Measurements from ENCODE around the gene SMARCC2. TPM values are rescaled to one million over a fixed set of nuclear protein-coding genes. Genes with fewer than 3 reads are reported as not detected.

SMARCC2 gene
- 45.4 and 50.1 TPM in 2 replicates for total RNA-seq

DNA sequence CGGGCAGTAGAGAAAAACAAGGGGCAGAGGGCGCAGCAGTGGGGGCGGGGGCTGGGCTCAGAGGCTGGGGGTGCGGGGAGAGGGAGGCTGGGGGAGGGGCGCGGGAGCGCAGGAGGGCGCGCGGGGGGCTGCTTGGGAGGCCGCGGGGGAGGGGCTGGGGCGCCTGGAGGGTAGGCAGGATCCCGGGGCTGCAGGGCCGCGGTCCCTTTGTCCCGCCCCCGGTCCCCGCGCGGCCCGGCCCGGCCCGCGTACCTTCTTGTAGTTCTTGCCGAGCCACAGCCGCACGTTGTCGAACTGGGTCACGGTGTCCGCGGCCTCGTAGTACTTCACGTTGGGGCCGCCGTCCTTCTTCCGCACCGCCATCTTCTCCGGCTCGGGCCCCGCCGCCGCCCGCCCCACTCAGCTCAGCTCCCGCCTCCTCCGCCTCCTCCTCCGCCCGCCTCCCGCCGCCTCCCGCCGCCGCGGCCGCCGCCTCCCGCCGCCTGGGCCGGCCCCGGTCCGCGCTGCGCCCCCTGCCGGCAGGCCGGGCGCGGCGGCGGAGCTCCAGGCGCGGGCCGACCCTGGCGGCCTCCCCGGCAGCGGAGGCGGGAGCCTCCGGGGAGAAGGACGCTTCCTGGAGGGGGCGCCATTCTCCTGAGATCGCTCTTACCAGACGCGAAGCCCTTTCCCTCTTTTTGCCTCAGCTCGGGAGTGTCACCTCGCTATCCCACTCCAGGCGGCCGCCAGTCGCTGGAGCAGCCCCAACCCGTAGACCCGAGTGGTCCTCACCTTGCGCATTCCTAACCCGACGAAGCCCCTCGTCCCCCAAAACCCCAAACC is at the start of gene SMARCC2:
Gene SMARCC2 (minus strand): TSS at position 385 of the 819 bp plus-strand sequence. CDS start 22 bp downstream, at position 363.

GRCh38 chr12:56229916-56230431 is 40.7 kb upstream of the SMARCC2 start, which contains the start of gene SLC39A5:
Gene SLC39A5, plus strand, starts transcription at chr12:56230051. Its CDS starts 1,224 bp downstream, at chr12:56231275.

GRCh38 chr12:56224102-56224701 is 34.9 kb upstream of the SMARCC2 start, which contains the start of gene NABP2:
Gene NABP2, plus strand, starts transcription at chr12:56224342. Its CDS starts 515 bp downstream, at chr12:56224857.

GRCh38 chr12:56221757-56222530 is 32.7 kb upstream of the SMARCC2 start, which contains the start of gene RNF41:
Gene RNF41, minus strand, starts transcription at chr12:56221922. Its CDS starts 7,875 bp downstream, at chr12:56214047.

DNA sequence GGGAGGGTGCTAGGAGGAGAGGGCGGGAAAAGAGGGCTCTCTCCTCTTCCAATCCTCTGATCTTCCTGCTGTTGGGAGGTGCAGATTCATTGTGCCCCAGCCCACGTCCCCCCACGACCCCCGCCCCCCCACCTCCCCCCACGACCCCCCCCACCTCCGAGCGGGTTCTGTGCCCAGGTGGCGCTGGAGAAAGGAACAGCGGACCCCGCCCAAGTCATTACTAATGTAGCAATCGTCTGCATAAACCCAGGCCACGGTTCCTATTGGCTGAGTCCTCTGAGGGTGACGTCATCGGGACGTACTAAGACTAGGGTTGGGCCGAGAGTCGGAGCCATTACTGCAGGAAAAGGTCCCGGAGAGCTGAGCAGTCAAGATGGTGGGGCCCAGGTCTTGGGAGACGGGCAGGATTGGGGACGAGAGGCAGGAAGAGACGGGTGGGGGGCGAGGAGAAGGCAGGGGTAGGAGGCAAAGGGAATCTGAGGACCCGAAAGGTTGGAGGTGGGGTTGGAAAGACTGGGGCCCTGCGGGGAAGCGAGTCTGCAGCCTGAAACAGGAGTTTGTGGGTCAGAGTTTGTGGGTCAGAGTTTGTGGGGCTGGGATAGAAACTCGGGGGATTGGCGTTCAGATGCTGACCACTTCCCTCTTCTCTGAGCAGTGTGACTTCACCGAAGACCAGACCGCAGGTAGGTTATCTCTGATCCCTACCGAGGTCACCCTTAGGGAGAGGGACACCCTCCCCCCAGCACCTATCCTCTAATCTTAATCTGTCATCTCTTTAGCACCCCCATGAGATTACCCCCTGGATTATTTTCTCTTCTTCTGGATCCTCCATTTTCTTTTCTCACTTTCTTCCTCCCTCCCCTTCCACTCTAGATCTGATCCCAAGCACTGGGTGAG is 31.0 kb downstream of the SMARCC2 start, which contains the start of gene MYL6:
Gene MYL6 (plus strand): TSS at position 331 of the 897 bp plus-strand sequence. CDS start 43 bp downstream, at position 374.

DNA sequence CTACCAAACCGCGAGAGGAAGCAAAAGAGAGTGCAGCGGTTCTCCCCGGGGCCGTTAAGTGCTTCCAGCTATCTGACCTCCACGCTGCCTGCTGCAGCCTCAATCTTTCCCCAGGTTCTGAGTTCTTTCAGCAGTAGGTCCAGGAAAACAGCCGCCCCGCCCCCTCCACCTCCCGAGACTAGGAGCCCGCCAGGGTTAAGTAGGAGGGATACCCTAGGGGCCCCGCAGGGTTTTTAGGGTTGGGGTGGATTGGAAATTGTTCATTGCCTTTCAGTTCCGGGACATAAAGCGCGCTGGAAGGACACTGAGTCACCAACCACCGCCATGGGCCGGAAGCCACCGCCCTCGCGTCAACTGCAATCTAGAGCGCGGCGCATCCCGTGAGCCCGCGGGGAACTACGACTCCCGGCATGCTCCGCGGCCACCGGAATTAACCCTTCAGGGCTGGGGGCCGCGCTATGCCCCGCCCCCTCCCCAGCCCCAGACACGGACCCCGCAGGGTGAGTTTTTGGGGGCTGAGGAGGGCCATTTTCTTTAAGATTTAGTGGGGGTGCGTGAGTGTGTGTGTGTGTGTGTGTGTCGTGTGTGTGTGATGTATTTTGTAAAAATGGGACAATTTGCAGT is 37.0 kb downstream of the SMARCC2 start, which contains the start of gene MYL6B:
Gene MYL6B (plus strand): TSS at position 456 of the 624 bp plus-strand sequence. CDS start 1,332 bp downstream, outside the sequence.

DNA sequence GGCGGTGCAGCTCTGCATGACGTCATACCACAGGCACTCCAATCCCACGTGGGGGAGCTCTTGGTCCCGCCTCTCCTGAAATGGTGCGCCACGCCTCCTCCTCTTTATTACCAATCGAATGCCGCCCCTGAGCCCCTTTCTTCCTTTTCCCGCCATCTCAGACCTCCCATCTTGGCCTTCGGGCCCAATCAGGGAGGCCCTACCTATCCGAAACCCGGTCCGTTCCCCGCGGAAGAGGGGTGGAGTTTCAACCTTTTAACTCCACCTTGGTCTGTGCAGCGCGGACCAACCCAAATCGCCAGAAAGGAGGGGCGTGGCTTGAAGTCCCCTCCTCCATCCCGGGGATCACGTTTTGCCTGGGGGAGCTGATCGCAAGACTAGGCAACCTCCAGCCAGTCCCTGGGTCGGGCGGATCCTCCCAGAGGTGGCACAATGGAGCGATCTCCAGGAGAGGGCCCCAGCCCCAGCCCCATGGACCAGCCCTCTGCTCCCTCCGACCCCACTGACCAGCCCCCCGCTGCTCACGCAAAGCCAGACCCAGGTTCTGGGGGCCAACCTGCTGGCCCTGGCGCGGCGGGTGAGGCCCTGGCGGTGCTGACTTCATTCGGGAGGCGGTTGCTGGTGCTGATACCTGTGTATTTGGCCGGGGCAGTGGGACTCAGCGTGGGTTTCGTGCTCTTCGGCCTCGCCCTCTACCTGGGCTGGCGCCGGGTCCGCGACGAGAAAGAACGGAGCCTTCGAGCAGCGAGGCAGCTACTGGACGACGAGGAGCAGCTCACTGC is 61.2 kb downstream of the SMARCC2 start, which contains the start of gene ESYT1:
Gene ESYT1 (plus strand): TSS at position 380 of the 782 bp plus-strand sequence. CDS start 53 bp downstream, at position 433.

GRCh38 chr12:56117778-56118687 is 71.2 kb downstream of the SMARCC2 start, which contains the start of gene ZC3H10:
Gene ZC3H10, plus strand, starts transcription at chr12:56118266. Its CDS starts 2,297 bp downstream, at chr12:56120563.

DNA sequence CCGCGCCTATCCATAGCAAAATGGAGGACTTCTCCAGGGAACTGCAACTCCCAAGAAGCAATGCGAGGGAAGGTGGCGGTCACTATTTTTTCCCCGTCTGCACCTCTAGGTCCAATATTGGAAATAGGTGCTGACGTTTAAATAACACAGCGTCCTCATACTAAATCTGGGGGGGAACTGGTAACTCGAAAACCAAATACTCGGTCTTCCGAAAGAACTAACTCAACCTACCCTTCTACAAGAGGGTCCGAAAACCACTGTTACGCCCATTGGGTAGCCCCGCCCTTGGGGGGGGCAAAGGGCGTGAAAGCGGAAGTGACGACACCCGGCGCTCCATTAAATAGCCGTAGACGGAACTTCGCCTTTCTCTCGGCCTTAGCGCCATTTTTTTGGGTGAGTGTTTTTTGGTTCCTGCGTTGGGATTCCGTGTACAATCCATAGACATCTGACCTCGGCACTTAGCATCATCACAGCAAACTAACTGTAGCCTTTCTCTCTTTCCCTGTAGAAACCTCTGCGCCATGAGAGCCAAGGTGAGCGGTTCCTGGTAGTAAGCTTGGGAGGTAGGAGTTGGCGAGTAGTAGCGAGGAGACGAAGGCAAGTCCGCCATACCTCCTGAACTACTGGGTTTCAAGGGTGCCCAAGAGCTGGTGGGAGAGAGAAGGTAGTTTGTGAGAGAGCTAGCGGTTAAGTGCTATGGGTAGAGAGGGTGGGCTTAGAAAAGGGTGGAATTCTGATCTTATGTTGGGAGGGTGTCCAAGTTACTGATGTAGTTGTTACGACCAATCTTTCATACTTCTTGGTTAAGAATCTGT is 72.8 kb downstream of the SMARCC2 start, which contains the start of gene RPL41:
Gene RPL41 (plus strand): TSS at position 367 of the 815 bp plus-strand sequence.

Other genes with a start within 250 kb of the SMARCC2 start
- 0.72 and 0.88 TPM in 2 replicates for gene PMEL, start 223.4 kb downstream of the SMARCC2 start, total RNA-seq
- 7.2 and 73.4 TPM in 2 replicates for gene CDK2, start 222.7 kb downstream of the SMARCC2 start, total RNA-seq
- 77.3 and 104 TPM in 2 replicates for gene RAB5B, start 215.4 kb downstream of the SMARCC2 start, total RNA-seq
- 5.9 and 17.3 TPM in 2 replicates for gene SUOX, start 192.2 kb downstream of the SMARCC2 start, total RNA-seq
- 2.8 and 4.9 TPM in 2 replicates for gene IKZF4, start 168.4 kb downstream of the SMARCC2 start, total RNA-seq
- 329 and 597 TPM in 2 replicates for gene RPS26, start 147.6 kb downstream of the SMARCC2 start, total RNA-seq
- gene ERBB3, start 109.3 kb downstream of the SMARCC2 start, total RNA-seq: under 0.01 and 0.22 TPM in 2 replicates
- gene PA2G4, start 84.9 kb downstream of the SMARCC2 start, total RNA-seq: 136 and 194 TPM in 2 replicates
- 918 and 4,761 TPM in 2 replicates for gene RPL41, start 72.8 kb downstream of the SMARCC2 start, total RNA-seq
- gene ZC3H10, start 71.2 kb downstream of the SMARCC2 start, total RNA-seq: 5.0 and 7.4 TPM in 2 replicates
- 334 and 363 TPM in 2 replicates for gene ESYT1, start 61.2 kb downstream of the SMARCC2 start, total RNA-seq
- gene MYL6B, start 36.9 kb downstream of the SMARCC2 start, total RNA-seq: 39.5 and 81.2 TPM in 2 replicates
- gene MYL6, start 31.1 kb downstream of the SMARCC2 start, total RNA-seq: 1,095 and 1,312 TPM in 2 replicates
- 104 and 236 TPM in 2 replicates for gene RNF41, start 32.4 kb upstream of the SMARCC2 start, total RNA-seq
- gene NABP2, start 34.9 kb upstream of the SMARCC2 start, total RNA-seq: 26.3 and 42.1 TPM in 2 replicates
- gene SLC39A5, start 40.6 kb upstream of the SMARCC2 start, total RNA-seq: not detected in 2 replicates
- gene ANKRD52, start 68.9 kb upstream of the SMARCC2 start, total RNA-seq: 21.2 and 39.4 TPM in 2 replicates
- 10.3 and 14.9 TPM in 2 replicates for gene COQ10A, start 77.5 kb upstream of the SMARCC2 start, total RNA-seq
- gene CS, start 110.8 kb upstream of the SMARCC2 start, total RNA-seq: 83.4 and 160 TPM in 2 replicates
- 84.8 and 105 TPM in 2 replicates for gene CNPY2, start 126.5 kb upstream of the SMARCC2 start, total RNA-seq
- 13.6 and 20.6 TPM in 2 replicates for gene PAN2, start 144.5 kb upstream of the SMARCC2 start, total RNA-seq
- gene IL23A, start 149.4 kb upstream of the SMARCC2 start, total RNA-seq: not detected in 2 replicates
- 271 and 396 TPM in 2 replicates for gene STAT2, start 170.6 kb upstream of the SMARCC2 start, total RNA-seq
- gene APOF, start 173.4 kb upstream of the SMARCC2 start, total RNA-seq: not detected in 2 replicates